NCI-H2029 treated with DMSO at 0.1 percent for 48 hours (cell line): Measurements from ENCODE around the gene CCDC159.

Experiments used
- DNase-seq: peaks from one replicate; lab custom pipeline; 2025; lab: John Stamatoyannopoulos, UW

CCDC159 gene

GRCh38 chr19:11390933-11391680 is 44.8 kb downstream of the CCDC159 start:
- DNase-seq = no peak

GRCh38 chr19:11397089-11397610 is 50.8 kb downstream of the CCDC159 start:
- no peak for DNase-seq

- DNase-seq = no peak
Measured at GRCh38 chr19:11399667-11400066, 53.3 kb downstream of the CCDC159 start.

GRCh38 chr19:11400798-11401197 is 54.5 kb downstream of the CCDC159 start:
- DNase-seq = no peak

- DNase-seq = no peak
Measured at GRCh38 chr19:11401808-11402543, 55.7 kb downstream of the CCDC159 start.
